LNCaP clone FGC (cell line): Measurements from ENCODE around the gene IDUA.

Experiments
- DNase-seq: peaks from one replicate; pipeline ENCODE4 v3.0.0-alpha.2; 2011; ENCODE audit warnings: low read depth
- H3K4me3 ChIP-seq: 2 replicates; pipeline ENCODE4 v1.5.1; 2011; ENCODE audit warnings: mild to moderate bottlenecking, low read depth, low read length, control low read depth
- TF ChIP-seq, protein P1 (sequence below): IDR thresholded peaks from 2 replicates; pipeline ENCODE4 v1.5.1; 2012; ENCODE audit warnings: mild to moderate bottlenecking; ENCODE audit not compliant: control insufficient read depth, insufficient read depth; ENCODE audit errors: extremely low read depth

Gene IDUA

DNA sequence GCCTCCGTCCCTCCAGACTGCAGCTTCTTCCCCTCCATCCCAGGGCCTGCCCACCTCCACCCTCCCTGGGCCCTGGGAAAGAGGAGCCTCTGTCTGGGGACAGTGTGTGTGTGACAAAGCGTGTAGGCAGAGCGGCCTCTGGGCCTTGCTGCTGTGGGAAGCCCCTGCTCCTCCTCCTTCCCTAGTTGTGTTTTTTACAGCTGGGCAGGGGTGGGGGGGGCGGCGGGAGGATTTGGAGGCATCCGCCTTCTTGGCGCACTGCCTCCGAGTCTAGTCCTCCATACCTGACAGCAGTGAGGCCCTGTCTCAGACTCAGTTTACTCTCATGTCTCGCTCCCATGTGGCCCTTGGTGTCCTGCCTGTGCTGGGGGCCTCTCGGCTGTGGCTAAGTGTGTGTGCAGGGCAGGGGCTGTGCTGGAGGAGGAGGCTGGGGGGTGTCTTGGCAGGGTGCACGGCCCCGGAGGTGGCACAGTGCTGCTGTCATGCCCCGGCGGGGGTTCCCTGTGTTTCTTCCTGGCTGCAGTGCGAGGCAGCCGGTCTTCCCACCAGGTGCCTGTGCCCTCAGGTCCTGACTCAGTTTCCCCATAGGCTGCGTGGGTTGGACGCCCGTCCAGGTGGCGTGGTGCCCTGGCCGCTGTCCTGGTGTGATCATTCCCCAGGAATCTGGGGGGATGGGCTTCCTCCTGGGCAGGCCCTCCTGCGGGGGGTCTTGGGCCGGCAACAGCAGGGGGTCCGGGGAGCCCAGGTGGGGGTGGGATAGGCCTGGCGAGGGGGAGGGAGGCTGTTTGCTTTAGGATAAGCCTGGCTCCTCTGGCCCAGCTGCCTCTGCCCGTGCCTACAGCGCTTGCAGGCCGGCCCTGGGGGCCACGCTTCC lies 31.5 kb downstream of the IDUA start:
- TF ChIP-seq, protein P1, sequence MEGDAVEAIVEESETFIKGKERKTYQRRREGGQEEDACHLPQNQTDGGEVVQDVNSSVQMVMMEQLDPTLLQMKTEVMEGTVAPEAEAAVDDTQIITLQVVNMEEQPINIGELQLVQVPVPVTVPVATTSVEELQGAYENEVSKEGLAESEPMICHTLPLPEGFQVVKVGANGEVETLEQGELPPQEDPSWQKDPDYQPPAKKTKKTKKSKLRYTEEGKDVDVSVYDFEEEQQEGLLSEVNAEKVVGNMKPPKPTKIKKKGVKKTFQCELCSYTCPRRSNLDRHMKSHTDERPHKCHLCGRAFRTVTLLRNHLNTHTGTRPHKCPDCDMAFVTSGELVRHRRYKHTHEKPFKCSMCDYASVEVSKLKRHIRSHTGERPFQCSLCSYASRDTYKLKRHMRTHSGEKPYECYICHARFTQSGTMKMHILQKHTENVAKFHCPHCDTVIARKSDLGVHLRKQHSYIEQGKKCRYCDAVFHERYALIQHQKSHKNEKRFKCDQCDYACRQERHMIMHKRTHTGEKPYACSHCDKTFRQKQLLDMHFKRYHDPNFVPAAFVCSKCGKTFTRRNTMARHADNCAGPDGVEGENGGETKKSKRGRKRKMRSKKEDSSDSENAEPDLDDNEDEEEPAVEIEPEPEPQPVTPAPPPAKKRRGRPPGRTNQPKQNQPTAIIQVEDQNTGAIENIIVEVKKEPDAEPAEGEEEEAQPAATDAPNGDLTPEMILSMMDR: no peak
- H3K4me3 ChIP-seq: no peak overlapping the region
- DNase-seq: no peak

- TF ChIP-seq, protein P1: no peak
- DNase-seq: no peak
- H3K4me3 ChIP-seq: no peak overlapping the region
Measured at GRCh38 chr4:1019320-1019719, 32.5 kb downstream of the IDUA start.

GRCh38 chr4:1019729-1020470 lies 33.1 kb downstream of the IDUA start:
- no peak overlapping the region for H3K4me3 ChIP-seq
- TF ChIP-seq, protein P1: no peak
- no peak for DNase-seq

DNA sequence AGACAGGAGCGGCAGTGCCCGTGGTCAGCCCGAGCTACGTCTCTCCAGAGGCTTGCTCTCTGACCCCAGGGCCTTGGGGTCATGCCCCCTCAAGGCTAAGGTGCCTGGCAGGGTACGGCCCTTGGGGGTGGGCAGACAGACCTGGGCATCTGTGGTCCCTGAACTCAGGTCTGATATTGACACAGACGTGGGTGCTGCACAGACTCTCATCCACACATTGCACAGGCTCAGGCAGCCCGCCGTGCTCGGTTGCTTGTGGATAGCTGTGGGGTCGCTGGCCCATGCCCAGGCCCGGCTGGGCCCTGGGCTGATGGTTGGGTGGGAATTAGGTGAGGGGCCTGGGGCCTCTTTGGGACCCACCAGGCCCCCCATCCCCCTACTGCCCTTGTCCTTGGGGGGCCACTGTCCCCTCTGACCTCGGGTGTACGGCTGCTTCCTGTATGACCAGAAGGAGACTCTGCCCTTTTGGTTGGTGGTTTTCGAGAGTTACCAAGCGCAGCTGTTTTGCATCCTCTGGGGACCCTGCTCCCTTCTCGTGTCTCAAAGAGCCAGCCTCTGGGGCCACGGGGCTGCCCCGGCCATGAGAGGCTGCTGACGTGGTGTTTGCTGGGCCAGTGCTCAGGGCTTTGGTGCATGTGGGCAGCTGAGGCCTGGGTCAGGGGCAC lies 34.7 kb downstream of the IDUA start:
- DNase-seq: no peak
- TF ChIP-seq, protein P1: no peak
- H3K4me3 ChIP-seq: no peak overlapping the region

DNA sequence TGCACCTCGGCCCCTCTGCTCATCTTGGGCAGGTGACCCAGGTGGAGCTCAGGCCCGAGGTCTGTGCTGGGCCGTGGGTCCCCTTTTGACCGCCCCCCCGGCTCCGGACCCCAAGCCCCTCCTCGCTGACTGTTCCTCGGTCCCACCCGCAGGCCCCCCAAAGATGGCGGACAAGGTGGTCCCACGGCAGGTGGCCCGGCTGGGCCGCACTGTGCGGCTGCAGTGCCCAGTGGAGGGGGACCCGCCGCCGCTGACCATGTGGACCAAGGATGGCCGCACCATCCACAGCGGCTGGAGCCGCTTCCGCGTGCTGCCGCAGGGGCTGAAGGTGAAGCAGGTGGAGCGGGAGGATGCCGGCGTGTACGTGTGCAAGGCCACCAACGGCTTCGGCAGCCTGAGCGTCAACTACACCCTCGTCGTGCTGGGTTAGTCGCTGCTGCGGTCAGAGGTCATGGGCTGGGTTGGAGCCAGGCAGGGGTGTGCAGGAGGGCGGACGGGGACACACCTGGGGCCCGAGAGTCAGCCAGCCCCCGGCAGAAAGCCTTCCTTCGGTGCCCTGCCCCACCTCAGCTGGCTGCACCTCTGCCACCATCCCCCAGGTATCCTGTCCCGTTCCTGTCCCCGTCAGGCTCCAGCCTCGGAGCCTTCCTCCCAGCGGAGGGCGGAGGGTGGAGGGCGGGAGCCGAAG lies 35.4 kb downstream of the IDUA start:
- no peak overlapping the region for H3K4me3 ChIP-seq
- no peak for DNase-seq
- TF ChIP-seq, protein P1: no peak

DNA sequence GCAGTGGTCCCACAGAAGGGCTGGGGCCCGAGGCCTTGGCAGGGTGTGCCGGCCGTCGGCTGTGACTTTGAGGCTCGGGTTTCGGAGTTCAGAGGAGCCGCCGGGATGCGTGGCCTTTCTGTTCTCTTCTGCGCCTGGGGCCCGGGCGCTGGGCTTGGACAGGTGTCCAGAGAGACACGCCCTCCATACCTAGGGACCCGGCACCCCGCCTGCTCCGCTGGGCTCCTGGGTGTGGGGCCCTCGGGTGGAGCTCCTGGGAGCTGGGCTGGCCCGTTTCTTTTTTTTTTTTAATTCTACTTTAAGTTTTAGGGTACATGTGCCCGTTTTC lies 35.9 kb downstream of the IDUA start:
- TF ChIP-seq, protein P1: no peak
- DNase-seq: no peak

More for the DNA sequence above, 35.9 kb downstream of the IDUA start:
- H3K4me3 ChIP-seq: no peak overlapping the region
